Mesenchymal stem cell (in vitro differentiated cells and primary cell): ENCODE measurements around the gene CDH4.

ENCODE experiments used
- DNase-seq: peaks from one replicate; pipeline ENCODE4 v3.0.0-alpha.2; 2013
- H2AFZ ChIP-seq: one replicate; pipeline ENCODE4 v1.6.1; 2013; ENCODE audit warnings: low read depth, mild to moderate bottlenecking, control low read depth, inconsistent platforms, low read length, moderate library complexity
- H2AK5ac ChIP-seq: 2 replicates; pipeline ENCODE4 v1.6.1; 2013; ENCODE audit warnings: low read length, moderate library complexity, mild to moderate bottlenecking, inconsistent platforms; ENCODE audit not compliant: severe bottlenecking
- H2BK120ac ChIP-seq: one replicate; pipeline ENCODE4 v1.6.1; 2013; ENCODE audit warnings: low read depth, mild to moderate bottlenecking, inconsistent platforms, low read length, moderate library complexity
- H2BK12ac ChIP-seq, 2 experiments: one replicate each; pipeline ENCODE4 v1.6.1; 2013; ENCODE audit warnings: inconsistent platforms in 2 of 2, low read length in 2 of 2, mild to moderate bottlenecking in 2 of 2, moderate library complexity in 2 of 2, control low read depth in 1 of 2
- H2BK15ac ChIP-seq: one replicate; pipeline ENCODE4 v1.6.1; 2013; ENCODE audit warnings: mild to moderate bottlenecking, low read depth, inconsistent platforms; ENCODE audit not compliant: poor library complexity, severe bottlenecking
- H2BK5ac ChIP-seq: 2 replicates; pipeline ENCODE4 v1.6.1; 2013; ENCODE audit warnings: low read depth, mild to moderate bottlenecking, low read length, control low read depth, inconsistent platforms; ENCODE audit not compliant: poor library complexity, severe bottlenecking
- H3K14ac ChIP-seq, 2 experiments: one replicate each; pipeline ENCODE4 v1.6.1; 2013; ENCODE audit warnings: inconsistent platforms in 2 of 2, low read length in 2 of 2, control low read depth in 1 of 2, mild to moderate bottlenecking in 1 of 2, moderate library complexity in 1 of 2
- H3K18ac ChIP-seq, 2 experiments: one replicate each; pipeline ENCODE4 v1.6.1; 2013; ENCODE audit warnings: inconsistent platforms in 2 of 2, low read length in 2 of 2, control low read depth in 1 of 2, low read depth in 1 of 2, mild to moderate bottlenecking in 1 of 2
- H3K23ac ChIP-seq, 2 experiments: one replicate each; pipeline ENCODE4 v1.6.1; 2013; ENCODE audit warnings: inconsistent platforms in 2 of 2, low read length in 2 of 2, mild to moderate bottlenecking in 2 of 2, moderate library complexity in 2 of 2, control low read depth in 1 of 2
- H3K27ac ChIP-seq: 2 replicates; pipeline ENCODE4 v1.5.1; 2013; ENCODE audit warnings: mild to moderate bottlenecking, moderate library complexity, low read length, control low read depth, inconsistent platforms; ENCODE audit not compliant: poor library complexity, severe bottlenecking
- H3K27me3 ChIP-seq, 2 experiments: 2 replicates each; pipeline versions ENCODE4 v1.6.1 to v1.7.0; 2013; ENCODE audit warnings: low read length in 2 of 2, mild to moderate bottlenecking in 2 of 2, moderate library complexity in 2 of 2, control low read depth in 1 of 2, inconsistent platforms in 1 of 2; ENCODE audit not compliant: control insufficient read depth in 1 of 2, insufficient read depth in 1 of 2
- H3K36me3 ChIP-seq, 2 experiments: 2 replicates each; pipeline versions ENCODE4 v1.6.1 to v1.7.0; 2013; ENCODE audit warnings: low read length in 2 of 2, control low read depth in 1 of 2, inconsistent platforms in 1 of 2, low read depth in 1 of 2, mild to moderate bottlenecking in 1 of 2; ENCODE audit not compliant: insufficient read depth in 2 of 2, control insufficient read depth in 1 of 2
- H3K4ac ChIP-seq, 2 experiments: one replicate each; pipeline ENCODE4 v1.6.1; 2013; ENCODE audit warnings: inconsistent platforms in 2 of 2, low read length in 2 of 2, mild to moderate bottlenecking in 2 of 2, moderate library complexity in 2 of 2, control low read depth in 1 of 2, low read depth in 1 of 2
- H3K4me1 ChIP-seq: 2 replicates; pipeline ENCODE4 v1.6.1; 2013; ENCODE audit warnings: low read depth, low read length, control low read depth; ENCODE audit not compliant: control insufficient read depth, insufficient read depth
- H3K4me2 ChIP-seq: 2 replicates; pipeline ENCODE4 v1.6.1; 2013; ENCODE audit warnings: low read length, mild to moderate bottlenecking, inconsistent platforms; ENCODE audit not compliant: poor library complexity, severe bottlenecking
- H3K4me3 ChIP-seq, 2 experiments: 2 replicates each; pipeline versions ENCODE4 v1.5.1 to v1.7.0; 2013; ENCODE audit warnings: low read length in 2 of 2, mild to moderate bottlenecking in 2 of 2, control low read depth in 1 of 2, low read depth in 1 of 2; ENCODE audit not compliant: insufficient read depth in 1 of 2
- H3K79me1 ChIP-seq: replicated peaks from 2 replicates; pipeline ENCODE4 v1.6.1; 2013; ENCODE audit warnings: mild to moderate bottlenecking, control low read depth, low read length, inconsistent platforms; ENCODE audit not compliant: poor library complexity, severe bottlenecking
- H3K9ac ChIP-seq: 2 replicates; pipeline ENCODE4 v1.7.0; 2013; ENCODE audit warnings: mild to moderate bottlenecking, low read length, moderate library complexity
- H3K9me3 ChIP-seq: 2 replicates; pipeline ENCODE4 v1.7.0; 2013; ENCODE audit warnings: mild to moderate bottlenecking, low read length; ENCODE audit not compliant: control insufficient read depth
- H4K8ac ChIP-seq: one replicate; pipeline ENCODE4 v1.6.1; 2013; ENCODE audit warnings: inconsistent platforms, mild to moderate bottlenecking, low read length, moderate library complexity
- H4K91ac ChIP-seq: one replicate; pipeline ENCODE4 v1.6.1; 2013; ENCODE audit warnings: mild to moderate bottlenecking, low read length, inconsistent platforms
- WGBS: methylation state at CpG from one replicate; pipeline ENCODE4 v1.1.7; 2013; ENCODE audit warnings: mixed read lengths; 5-methylcytosine and 5-hydroxymethylcytosine counted together

The CDH4 gene

DNA sequence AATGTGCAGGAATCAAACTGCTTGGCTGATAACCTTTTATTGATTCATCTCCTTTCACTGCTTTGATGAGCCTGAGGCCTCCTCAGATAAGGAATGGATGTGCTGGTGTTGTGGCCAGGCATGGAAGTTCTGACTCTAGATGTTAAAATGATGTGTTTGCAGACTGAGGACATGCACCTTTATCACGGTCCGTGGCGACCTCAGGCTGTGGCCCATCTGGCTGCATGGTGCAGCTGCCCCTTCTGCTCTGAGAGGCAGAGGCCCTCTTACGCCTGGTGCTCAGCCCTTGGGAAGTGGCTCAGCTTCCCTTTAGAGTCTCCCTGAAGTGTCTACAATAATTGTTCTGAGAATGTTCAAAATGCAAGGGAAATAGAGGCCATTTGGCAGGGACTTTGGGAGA lies 26.2 kb downstream of the CDH4 start:
- Histone ChIP-seq H3K9me3 (no peaks in the 10 kb centered on the region), H3K79me1 (peaks cover 49% of the 10 kb centered on the region), H3K4me3 (no peak overlapping the region), H4K8ac (no peak overlapping the region), H3K9ac (no peak overlapping the region), H2BK120ac (no peak overlapping the region), H2AFZ (no peak overlapping the region), H3K4me2 (no peak overlapping the region), H4K91ac (no peak overlapping the region), H3K36me3 (peaks cover 0 to 5% of the 10 kb centered on the region in 2 experiments), H3K4me1 (peaks cover 2% of the 10 kb centered on the region), H2BK12ac (no peak overlapping the region), H3K27ac (no peak overlapping the region), H3K18ac (no peak overlapping the region), H3K27me3 (no peaks in the 10 kb centered on the region), H3K14ac (no peak overlapping the region), H2AK5ac (no peak overlapping the region), H3K4ac (no peak overlapping the region), H3K23ac (no peak overlapping the region), H2BK5ac (no peak overlapping the region), H2BK15ac (no peak overlapping the region)
- no peak for DNase-seq
- WGBS = 99% methylated on average over 4 of the region's 4 CpGs

GRCh38 chr20:61279621-61280150 lies 27.6 kb downstream of the CDH4 start:
- H3K18ac ChIP-seq = no peak overlapping the region
- H2AFZ ChIP-seq = no peak overlapping the region
- H2BK12ac ChIP-seq = no peak overlapping the region
- no peak overlapping the region for H2BK5ac ChIP-seq
- H3K79me1 ChIP-seq = peaks cover 43% of the 10 kb centered on the region
- H3K14ac ChIP-seq = no peak overlapping the region
- no peaks in the 10 kb centered on the region for H3K27me3 ChIP-seq
- no peak overlapping the region for H3K9ac ChIP-seq
- H3K4me1 ChIP-seq = peaks cover 2% of the 10 kb centered on the region
- H3K9me3 ChIP-seq = no peaks in the 10 kb centered on the region
- peaks cover 0 to 5% of the 10 kb centered on the region in 2 experiments for H3K36me3 ChIP-seq
- H2AK5ac ChIP-seq = no peak overlapping the region
- no peak overlapping the region for H2BK15ac ChIP-seq
- H3K4ac ChIP-seq = no peak overlapping the region
- H2BK120ac ChIP-seq = no peak overlapping the region
- no peak overlapping the region for H4K8ac ChIP-seq
- DNase-seq = no peak
- no peak overlapping the region for H3K23ac ChIP-seq
- H3K4me2 ChIP-seq = no peak overlapping the region
- H4K91ac ChIP-seq = no peak overlapping the region
- WGBS = 94% methylated on average over 17 of the region's 17 CpGs
- no peak overlapping the region for H3K27ac ChIP-seq
- H3K4me3 ChIP-seq = no peak overlapping the region

DNA sequence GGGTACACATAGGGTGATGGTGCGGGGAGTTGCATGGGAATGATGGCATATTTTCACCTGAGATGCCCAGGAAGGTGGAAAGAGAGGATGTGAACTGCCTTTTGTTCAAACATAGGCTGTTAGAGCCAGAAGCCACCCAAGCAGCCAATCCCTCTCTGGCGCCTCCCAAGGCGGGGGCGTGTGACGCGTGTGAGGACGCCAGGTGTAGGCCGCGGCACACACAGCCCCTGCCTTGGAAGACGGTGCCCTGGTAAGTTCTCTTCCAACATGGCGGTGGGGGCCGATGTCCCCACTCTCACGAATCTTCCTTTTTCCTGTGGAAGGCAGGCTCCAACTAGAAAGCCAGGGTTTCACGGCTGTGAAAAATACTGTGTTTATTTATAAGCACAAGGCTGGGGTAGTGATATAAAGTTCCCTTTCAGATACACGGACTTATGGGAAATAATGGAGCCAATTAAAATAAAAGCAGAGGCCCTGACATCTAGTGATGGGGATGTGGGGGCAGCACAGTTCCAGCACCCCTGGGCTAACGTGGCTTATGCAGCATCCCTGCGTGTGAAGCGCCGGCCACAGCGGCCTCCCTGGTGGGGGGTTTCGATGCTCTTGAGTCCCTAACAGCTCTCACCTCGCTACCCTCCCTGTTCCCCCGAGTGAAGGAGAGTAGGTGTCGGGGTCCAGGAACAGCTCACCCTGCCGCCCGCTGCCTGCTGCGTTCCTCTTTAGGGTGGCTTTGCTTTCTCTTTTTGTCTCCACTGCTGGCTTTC lies 28.3 kb downstream of the CDH4 start:
- H2AK5ac ChIP-seq = no peak overlapping the region
- H3K36me3 ChIP-seq = peaks cover 0 to 5% of the 10 kb centered on the region in 2 experiments

GRCh38 chr20:61281286-61281795 lies 29.3 kb downstream of the CDH4 start:
- no peak overlapping the region for H4K8ac ChIP-seq
- peaks cover 2% of the 10 kb centered on the region for H3K4me1 ChIP-seq
- peaks cover 40% of the 10 kb centered on the region for H3K79me1 ChIP-seq
- H3K4me2 ChIP-seq = no peak overlapping the region
- H3K27me3 ChIP-seq = peaks cover 0 to 3% of the 10 kb centered on the region in 2 experiments
- no peak overlapping the region for H3K14ac ChIP-seq
- no peak overlapping the region for H3K18ac ChIP-seq
- H2BK12ac ChIP-seq = no peak overlapping the region
- no peak overlapping the region for H3K9ac ChIP-seq
- no peak overlapping the region for H3K4me3 ChIP-seq
- H3K9me3 ChIP-seq = no peaks in the 10 kb centered on the region
- no peak overlapping the region for H2AK5ac ChIP-seq
- no peak overlapping the region for H2BK5ac ChIP-seq
- no peak overlapping the region for H2BK15ac ChIP-seq
- H3K23ac ChIP-seq = no peak overlapping the region
- no peak overlapping the region for H4K91ac ChIP-seq
- WGBS = 87% methylated on average over 12 of the region's 12 CpGs
- no peak for DNase-seq
- peaks cover 0 to 13% of the 10 kb centered on the region in 2 experiments for H3K36me3 ChIP-seq
- H3K4ac ChIP-seq = no peak overlapping the region
- H2AFZ ChIP-seq = no peak overlapping the region
- no peak overlapping the region for H2BK120ac ChIP-seq
- no peak overlapping the region for H3K27ac ChIP-seq

More for the DNA sequence above, 28.3 kb downstream of the CDH4 start:
- no peak overlapping the region for H3K4me3 ChIP-seq
- H3K79me1 ChIP-seq = peaks cover 40% of the 10 kb centered on the region
- no peak overlapping the region for H2BK120ac ChIP-seq
- H3K27ac ChIP-seq = no peak overlapping the region
- no peak overlapping the region for H4K8ac ChIP-seq
- no peak overlapping the region for H2BK5ac ChIP-seq
- H2BK12ac ChIP-seq = no peak overlapping the region
- H3K4me1 ChIP-seq = peaks cover 2% of the 10 kb centered on the region
- H2AFZ ChIP-seq = no peak overlapping the region
- no peak overlapping the region for H4K91ac ChIP-seq
- no peaks in the 10 kb centered on the region for H3K27me3 ChIP-seq
- no peak overlapping the region for H3K4me2 ChIP-seq
- H3K18ac ChIP-seq = no peak overlapping the region
- no peak overlapping the region for H3K14ac ChIP-seq
- WGBS = 97% methylated on average over 27 of the region's 27 CpGs
- H3K23ac ChIP-seq = no peak overlapping the region
- no peaks in the 10 kb centered on the region for H3K9me3 ChIP-seq
- no peak overlapping the region for H2BK15ac ChIP-seq
- no peak overlapping the region for H3K4ac ChIP-seq
- no peak overlapping the region for H3K9ac ChIP-seq
- DNase-seq = no peak
